ENCODE measurements around the gene PHKA1. TPM values are rescaled to one million over a fixed set of nuclear protein-coding genes. Genes with fewer than 3 reads are reported as not detected.

PHKA1 gene
- total and polyA plus RNA-seq, 2 experiments from 2014 or later: 2.7 to 6.7 TPM

DNA sequence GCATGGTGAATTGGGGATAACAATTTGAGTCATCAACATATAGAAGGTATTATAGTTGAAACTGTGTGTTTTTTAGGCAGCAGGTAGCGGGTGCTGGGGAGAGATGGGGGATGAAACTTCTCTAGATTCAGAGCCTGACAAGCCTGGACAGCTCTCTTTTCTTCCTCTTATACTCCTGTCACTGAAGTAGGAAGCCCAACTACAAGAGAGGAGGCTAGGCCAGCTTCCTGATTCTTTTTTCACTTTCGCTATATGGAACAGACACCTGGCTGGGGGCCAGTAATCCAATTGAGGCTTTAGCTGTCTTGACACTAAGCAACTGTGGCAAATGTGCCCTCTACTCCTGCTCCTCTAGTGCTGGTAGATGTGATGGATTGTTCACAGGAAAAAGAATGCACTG lies 69.2 kb downstream of the PHKA1 start:
- Histone ChIP-seq H3K27me3 (no peaks in the 10 kb centered on the region), H3K79me2 (no peaks in the 10 kb centered on the region), H3K4me3 (no peak overlapping the region), H3K27ac (no peak overlapping the region), H3K4me2 (no peak overlapping the region), H3K9me2 (replicated peaks; ENCODE audit: insufficient read depth) (no peaks in the 10 kb centered on the region), H3K9me3 (ENCODE audit: low read depth) (no peaks in the 10 kb centered on the region), H4K20me1 (ENCODE audit: insufficient read depth, poor library complexity, severe bottlenecking) (no peaks in the 10 kb centered on the region), H2AFZ (no peak overlapping the region), H3K4me1 (ENCODE audit: insufficient read depth) (no peaks in the 10 kb centered on the region), H3K36me3 (replicated peaks; ENCODE audit: insufficient read depth, low read depth) (no peaks in the 10 kb centered on the region)
- DNase-seq (ENCODE audit: low spot score): no peak
- 92% methylated on average over 2 of the region's 2 CpGs for WGBS (ENCODE audit: low lambda C conversion rate, missing lambda C conversion rate)
- no peak for TF ChIP-seq EZH2 (IDR thresholded peaks at IDR 0.05; ENCODE audit: borderline replicate concordance)
- TF ChIP-seq, protein P1, sequence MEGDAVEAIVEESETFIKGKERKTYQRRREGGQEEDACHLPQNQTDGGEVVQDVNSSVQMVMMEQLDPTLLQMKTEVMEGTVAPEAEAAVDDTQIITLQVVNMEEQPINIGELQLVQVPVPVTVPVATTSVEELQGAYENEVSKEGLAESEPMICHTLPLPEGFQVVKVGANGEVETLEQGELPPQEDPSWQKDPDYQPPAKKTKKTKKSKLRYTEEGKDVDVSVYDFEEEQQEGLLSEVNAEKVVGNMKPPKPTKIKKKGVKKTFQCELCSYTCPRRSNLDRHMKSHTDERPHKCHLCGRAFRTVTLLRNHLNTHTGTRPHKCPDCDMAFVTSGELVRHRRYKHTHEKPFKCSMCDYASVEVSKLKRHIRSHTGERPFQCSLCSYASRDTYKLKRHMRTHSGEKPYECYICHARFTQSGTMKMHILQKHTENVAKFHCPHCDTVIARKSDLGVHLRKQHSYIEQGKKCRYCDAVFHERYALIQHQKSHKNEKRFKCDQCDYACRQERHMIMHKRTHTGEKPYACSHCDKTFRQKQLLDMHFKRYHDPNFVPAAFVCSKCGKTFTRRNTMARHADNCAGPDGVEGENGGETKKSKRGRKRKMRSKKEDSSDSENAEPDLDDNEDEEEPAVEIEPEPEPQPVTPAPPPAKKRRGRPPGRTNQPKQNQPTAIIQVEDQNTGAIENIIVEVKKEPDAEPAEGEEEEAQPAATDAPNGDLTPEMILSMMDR (IDR thresholded peaks at IDR 0.05; ENCODE audit: poor library complexity): no peak
- TF ChIP-seq EZH2phosphoT487 (IDR thresholded peaks at IDR 0.05; ENCODE audit: low read depth, severe bottlenecking, unreplicated experiment): no peak

DNA sequence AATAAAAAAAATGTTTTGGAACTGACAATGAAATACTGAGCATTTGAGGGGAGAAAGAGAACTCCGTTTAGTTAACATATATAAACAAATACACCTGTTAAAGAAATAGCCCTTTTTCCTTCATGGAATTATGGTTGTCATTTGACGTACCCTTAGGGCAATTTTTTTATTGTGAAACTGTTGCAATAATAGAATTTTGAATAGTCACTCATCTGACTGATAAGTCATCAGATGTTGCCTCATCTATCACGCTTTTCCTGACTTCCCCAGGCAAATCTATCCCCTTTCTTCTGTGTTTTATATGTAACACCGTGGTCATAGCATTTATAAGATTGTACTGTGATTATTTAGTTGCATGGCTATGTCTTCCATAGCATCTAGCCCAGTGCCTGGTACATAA lies 72.5 kb downstream of the PHKA1 start:
- Histone ChIP-seq H3K36me3 (replicated peaks; ENCODE audit: insufficient read depth, low read depth) (no peaks in the 10 kb centered on the region), H3K9me2 (replicated peaks; ENCODE audit: insufficient read depth) (no peaks in the 10 kb centered on the region), H3K79me2 (no peaks in the 10 kb centered on the region), H3K4me2 (no peak overlapping the region), H3K9me3 (ENCODE audit: low read depth) (no peaks in the 10 kb centered on the region), H4K20me1 (ENCODE audit: insufficient read depth, poor library complexity, severe bottlenecking) (no peaks in the 10 kb centered on the region), H3K4me1 (ENCODE audit: insufficient read depth) (no peaks in the 10 kb centered on the region), H3K27ac (no peak overlapping the region), H3K27me3 (no peaks in the 10 kb centered on the region), H2AFZ (no peak overlapping the region), H3K4me3 (no peak overlapping the region)
- WGBS (ENCODE audit: low lambda C conversion rate, missing lambda C conversion rate): 76% methylated on average over 4 of the region's 4 CpGs
- TF ChIP-seq EZH2 (IDR thresholded peaks at IDR 0.05; ENCODE audit: borderline replicate concordance): no peak
- TF ChIP-seq, protein P1 (IDR thresholded peaks at IDR 0.05; ENCODE audit: poor library complexity): no peak
- no peak for TF ChIP-seq EZH2phosphoT487 (IDR thresholded peaks at IDR 0.05; ENCODE audit: low read depth, severe bottlenecking, unreplicated experiment)
- DNase-seq (ENCODE audit: low spot score): no peak

DNA sequence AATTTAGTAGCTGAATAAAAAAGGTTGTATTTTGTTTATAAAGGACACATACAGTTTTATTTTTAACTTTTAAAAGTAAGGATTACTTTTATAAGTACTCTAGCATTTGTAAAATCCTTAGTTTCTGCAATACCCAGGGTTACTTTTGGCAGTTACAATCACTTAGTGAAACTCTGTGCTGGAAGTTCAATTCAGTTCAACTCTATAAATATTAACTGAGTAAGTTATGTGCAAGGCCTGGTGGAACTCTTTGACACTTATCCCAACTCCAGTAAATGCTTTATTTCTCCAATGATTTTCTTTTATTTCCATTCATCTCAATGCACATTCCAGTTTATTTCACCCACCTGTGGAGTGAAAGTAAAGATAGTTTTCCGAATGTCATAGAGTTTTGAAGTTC lies 78.2 kb downstream of the PHKA1 start:
- WGBS (ENCODE audit: low lambda C conversion rate, missing lambda C conversion rate): 71% methylated on average over 1 of the region's 1 CpG
- no peak overlapping the region for H3K4me2 ChIP-seq
- no peaks in the 10 kb centered on the region for H3K36me3 ChIP-seq (replicated peaks; ENCODE audit: insufficient read depth, low read depth)

More for the DNA sequence above, 78.2 kb downstream of the PHKA1 start:
- Histone ChIP-seq H3K4me3 (no peak overlapping the region), H3K27me3 (no peaks in the 10 kb centered on the region), H3K9me2 (replicated peaks; ENCODE audit: insufficient read depth) (no peaks in the 10 kb centered on the region), H4K20me1 (ENCODE audit: insufficient read depth, poor library complexity, severe bottlenecking) (no peaks in the 10 kb centered on the region), H3K79me2 (no peaks in the 10 kb centered on the region), H3K4me1 (ENCODE audit: insufficient read depth) (no peaks in the 10 kb centered on the region), H3K9me3 (ENCODE audit: low read depth) (no peaks in the 10 kb centered on the region), H3K27ac (no peak overlapping the region), H2AFZ (no peak overlapping the region)
- TF ChIP-seq EZH2phosphoT487 (IDR thresholded peaks at IDR 0.05; ENCODE audit: low read depth, severe bottlenecking, unreplicated experiment) (no peak), EZH2 (IDR thresholded peaks at IDR 0.05; ENCODE audit: borderline replicate concordance) (no peak)
- TF ChIP-seq, protein P1 (IDR thresholded peaks at IDR 0.05; ENCODE audit: poor library complexity): no peak
- DNase-seq (ENCODE audit: low spot score): no peak

Measured in hepatocyte (in vitro differentiated cells).